ENCODE measurements around the gene ARIH1. TPM values are rescaled to one million over a fixed set of nuclear protein-coding genes. Genes with fewer than 3 reads are reported as not detected.
"Not testable (repeated sequence)": the region's sequence is repeated elsewhere in the genome, so short reads cannot be mapped to it uniquely, and the experiment has no call there.

The ARIH1 gene, protein sequence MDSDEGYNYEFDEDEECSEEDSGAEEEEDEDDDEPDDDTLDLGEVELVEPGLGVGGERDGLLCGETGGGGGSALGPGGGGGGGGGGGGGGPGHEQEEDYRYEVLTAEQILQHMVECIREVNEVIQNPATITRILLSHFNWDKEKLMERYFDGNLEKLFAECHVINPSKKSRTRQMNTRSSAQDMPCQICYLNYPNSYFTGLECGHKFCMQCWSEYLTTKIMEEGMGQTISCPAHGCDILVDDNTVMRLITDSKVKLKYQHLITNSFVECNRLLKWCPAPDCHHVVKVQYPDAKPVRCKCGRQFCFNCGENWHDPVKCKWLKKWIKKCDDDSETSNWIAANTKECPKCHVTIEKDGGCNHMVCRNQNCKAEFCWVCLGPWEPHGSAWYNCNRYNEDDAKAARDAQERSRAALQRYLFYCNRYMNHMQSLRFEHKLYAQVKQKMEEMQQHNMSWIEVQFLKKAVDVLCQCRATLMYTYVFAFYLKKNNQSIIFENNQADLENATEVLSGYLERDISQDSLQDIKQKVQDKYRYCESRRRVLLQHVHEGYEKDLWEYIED
- 171 and 202 TPM in 2 replicates for total RNA-seq
- long read RNA-seq, full-length matches to known transcripts, result 6 of 16 reads
- long read RNA-seq, partial matches to known transcripts, result 2 of 16 reads
- long read RNA-seq, other reads (novel, unspliced or antisense), result 8 of 16 reads

DNA sequence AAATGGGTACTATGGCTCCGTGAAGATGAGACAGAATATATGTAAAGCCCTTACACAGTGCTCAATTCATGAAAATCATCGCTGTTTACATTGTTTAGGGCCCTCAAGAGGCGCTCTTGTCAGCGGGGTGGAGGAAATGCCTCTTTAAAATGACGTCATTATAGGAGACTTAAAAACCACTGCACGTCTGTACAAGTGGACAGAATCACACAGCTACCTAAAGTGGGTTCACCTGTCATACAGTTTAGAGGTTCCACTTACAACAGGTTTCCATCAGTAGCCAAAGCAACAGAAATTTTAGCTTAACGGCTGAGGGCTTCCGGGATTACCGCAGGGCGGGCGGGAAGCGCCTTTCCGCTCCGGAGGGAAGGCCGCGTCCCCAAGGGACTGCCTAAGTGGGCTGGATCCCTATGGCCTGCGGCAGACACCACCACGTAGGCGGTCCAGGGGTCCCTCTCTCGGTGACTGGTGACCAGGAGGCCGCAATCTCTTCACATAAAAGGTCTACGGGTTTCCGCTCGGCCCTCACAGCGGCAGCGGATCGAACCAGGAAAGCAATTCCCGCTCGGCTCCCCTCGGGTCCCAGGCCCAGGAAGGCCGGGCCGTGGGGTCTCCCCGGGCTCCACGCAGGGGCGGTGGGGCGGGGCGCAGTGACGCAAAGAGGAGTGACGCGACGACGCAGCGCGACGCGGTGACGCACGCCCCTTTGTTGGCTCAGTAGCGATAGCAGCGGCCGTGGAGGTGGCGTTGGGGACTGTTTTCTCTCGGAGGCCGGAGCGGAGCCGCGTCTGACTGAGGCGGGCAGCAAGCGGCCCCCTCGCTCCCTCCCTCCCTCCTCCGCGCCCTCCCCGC is at the start of gene ARIH1:
ARIH1 (plus strand) TSS at position 717 of the 852 bp plus-strand sequence. CDS start 310 bp downstream, outside the sequence.
- peak within 1 kb of the TSS; percentile 94 for H3K4me3 Mint-ChIP-seq (ENCODE audit: low read depth)
- H3K4me1 Mint-ChIP-seq (ENCODE audit: low read depth), result peaks cover 22% of the 10 kb centered on the region
- TF ChIP-seq, protein P1, sequence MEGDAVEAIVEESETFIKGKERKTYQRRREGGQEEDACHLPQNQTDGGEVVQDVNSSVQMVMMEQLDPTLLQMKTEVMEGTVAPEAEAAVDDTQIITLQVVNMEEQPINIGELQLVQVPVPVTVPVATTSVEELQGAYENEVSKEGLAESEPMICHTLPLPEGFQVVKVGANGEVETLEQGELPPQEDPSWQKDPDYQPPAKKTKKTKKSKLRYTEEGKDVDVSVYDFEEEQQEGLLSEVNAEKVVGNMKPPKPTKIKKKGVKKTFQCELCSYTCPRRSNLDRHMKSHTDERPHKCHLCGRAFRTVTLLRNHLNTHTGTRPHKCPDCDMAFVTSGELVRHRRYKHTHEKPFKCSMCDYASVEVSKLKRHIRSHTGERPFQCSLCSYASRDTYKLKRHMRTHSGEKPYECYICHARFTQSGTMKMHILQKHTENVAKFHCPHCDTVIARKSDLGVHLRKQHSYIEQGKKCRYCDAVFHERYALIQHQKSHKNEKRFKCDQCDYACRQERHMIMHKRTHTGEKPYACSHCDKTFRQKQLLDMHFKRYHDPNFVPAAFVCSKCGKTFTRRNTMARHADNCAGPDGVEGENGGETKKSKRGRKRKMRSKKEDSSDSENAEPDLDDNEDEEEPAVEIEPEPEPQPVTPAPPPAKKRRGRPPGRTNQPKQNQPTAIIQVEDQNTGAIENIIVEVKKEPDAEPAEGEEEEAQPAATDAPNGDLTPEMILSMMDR (IDR thresholded peaks at IDR 0.05; ENCODE audit: unreplicated experiment), result peak; percentile 33
- H3K9me3 Mint-ChIP-seq (ENCODE audit: low read depth), result no peaks in the 10 kb centered on the region
- no peaks in the 10 kb centered on the region for H3K27me3 Mint-ChIP-seq
- DNase-seq (ENCODE audit: low spot score, unreplicated experiment), result peak; percentile 96
- peaks cover 14% of the 10 kb centered on the region for H3K36me3 Mint-ChIP-seq (ENCODE audit: insufficient read depth)
- peak within 1 kb of the TSS; percentile 100 for H3K27ac Mint-ChIP-seq

DNA sequence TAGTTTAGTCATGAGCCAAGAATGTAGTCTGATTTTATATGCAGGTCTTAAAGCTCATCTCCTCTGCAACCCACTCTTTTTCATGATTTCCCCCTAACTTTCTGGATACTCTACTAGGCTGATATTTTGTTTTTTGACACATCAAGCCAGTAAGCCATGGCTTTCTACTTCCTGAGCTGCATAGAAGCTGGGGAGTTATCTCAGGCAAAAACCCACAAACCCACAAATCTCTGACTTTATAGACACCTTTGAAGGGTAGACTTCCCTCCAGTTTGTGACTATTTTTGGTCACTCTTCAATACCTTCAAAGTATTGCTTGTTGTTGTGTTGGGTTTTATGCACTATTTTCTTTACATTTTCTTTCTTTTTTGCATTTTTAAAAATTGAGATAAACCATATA is 47.4 kb upstream of the ARIH1 start:
- Mint-ChIP-seq H3K36me3 (ENCODE audit: insufficient read depth) (peaks cover 2% of the 10 kb centered on the region), H3K27ac (no peak overlapping the region), H3K27me3 (peaks cover 26% of the 10 kb centered on the region), H3K9me3 (ENCODE audit: low read depth) (peaks cover 20% of the 10 kb centered on the region), H3K4me1 (ENCODE audit: low read depth) (no peaks in the 10 kb centered on the region), H3K4me3 (ENCODE audit: low read depth) (no peak overlapping the region)
- TF ChIP-seq, protein P1 (IDR thresholded peaks at IDR 0.05; ENCODE audit: unreplicated experiment), result no peak
- DNase-seq (ENCODE audit: low spot score, unreplicated experiment), result no peak

DNA sequence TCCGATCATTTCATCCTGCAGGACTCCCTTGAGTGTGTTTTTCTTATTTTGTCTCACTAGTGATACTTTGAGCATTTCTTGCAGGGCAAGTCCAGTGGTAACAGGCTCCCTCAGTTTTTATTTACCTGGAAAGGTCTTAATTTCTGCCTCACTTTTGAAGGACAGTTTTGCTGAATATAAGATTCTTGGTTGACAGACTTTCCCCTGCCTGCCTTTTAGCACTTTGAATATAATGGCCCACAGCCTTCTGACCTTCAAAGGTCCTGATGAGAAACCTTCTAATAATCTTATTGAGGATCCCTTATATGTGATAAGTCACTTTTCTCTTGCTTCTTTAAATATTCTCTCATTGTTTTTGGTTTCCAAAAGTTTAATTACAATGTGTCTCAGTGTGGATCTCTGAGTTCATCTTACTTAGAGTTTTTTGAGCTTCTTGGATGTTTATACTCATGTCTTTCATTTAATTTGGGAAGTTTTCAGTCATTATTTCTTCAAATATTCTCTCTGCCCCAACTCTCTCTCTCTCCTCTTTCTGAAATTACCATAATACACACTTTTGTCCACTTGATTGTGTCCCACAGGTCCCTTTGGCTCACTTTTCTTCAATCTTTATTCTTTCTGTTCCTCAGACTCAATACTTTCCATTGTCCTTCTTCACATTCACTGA is 36.3 kb upstream of the ARIH1 start:
- H3K9me3 Mint-ChIP-seq (ENCODE audit: low read depth), result peaks cover 15% of the 10 kb centered on the region
- H3K27me3 Mint-ChIP-seq, result peaks cover 30% of the 10 kb centered on the region
- DNase-seq (ENCODE audit: low spot score, unreplicated experiment), result no peak
- H3K4me3 Mint-ChIP-seq (ENCODE audit: low read depth), result no peak overlapping the region
- peaks cover 2% of the 10 kb centered on the region for H3K36me3 Mint-ChIP-seq (ENCODE audit: insufficient read depth)
- TF ChIP-seq, protein P1 (IDR thresholded peaks at IDR 0.05; ENCODE audit: unreplicated experiment), result no peak
- no peak overlapping the region for H3K27ac Mint-ChIP-seq
- no peaks in the 10 kb centered on the region for H3K4me1 Mint-ChIP-seq (ENCODE audit: low read depth)

DNA sequence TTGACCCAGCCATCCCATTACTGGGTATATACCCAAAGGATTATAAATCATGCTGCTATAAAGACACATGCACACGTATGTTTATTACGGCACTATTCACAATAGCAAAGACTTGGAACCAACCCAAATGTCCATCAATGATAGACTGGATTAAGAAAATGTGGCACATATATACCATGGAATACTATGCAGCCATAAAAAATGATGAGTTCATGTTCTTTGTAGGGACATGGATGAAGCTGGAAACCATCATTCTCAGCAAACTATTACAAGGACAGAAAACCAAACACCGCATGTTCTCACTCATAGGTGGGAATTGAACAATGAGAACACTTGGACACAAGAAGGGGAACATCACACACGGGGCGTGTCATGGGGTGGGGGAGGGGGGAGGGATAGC is 31.3 kb upstream of the ARIH1 start:
- not testable (repeated sequence) for H3K9me3 Mint-ChIP-seq (ENCODE audit: low read depth); H3K27ac Mint-ChIP-seq; DNase-seq (ENCODE audit: low spot score, unreplicated experiment); H3K36me3 Mint-ChIP-seq (ENCODE audit: insufficient read depth); H3K4me3 Mint-ChIP-seq (ENCODE audit: low read depth); H3K4me1 Mint-ChIP-seq (ENCODE audit: low read depth)
- H3K27me3 Mint-ChIP-seq, result peaks cover 20% of the 10 kb centered on the region

DNA sequence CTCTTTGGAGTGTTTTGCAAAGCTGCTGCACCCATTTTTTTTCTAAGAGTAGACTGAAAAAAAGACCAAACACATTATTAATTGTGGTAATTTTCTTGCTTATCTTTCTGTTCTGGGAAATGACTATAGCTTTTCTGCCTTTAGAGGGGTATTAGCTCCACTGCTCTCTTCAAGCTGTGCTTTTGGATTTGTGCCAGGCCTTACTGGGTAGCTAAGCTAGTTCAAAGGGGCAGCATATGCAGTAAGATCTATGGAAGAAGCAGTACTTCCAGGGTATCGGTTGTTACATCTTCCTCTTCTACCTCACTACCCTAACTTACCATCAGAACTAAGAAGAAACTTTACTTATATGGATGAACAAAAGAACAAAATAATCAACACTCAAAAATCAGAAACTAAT is 28.7 kb upstream of the ARIH1 start:
- Mint-ChIP-seq H3K27me3 (peaks cover 28% of the 10 kb centered on the region), H3K4me1 (ENCODE audit: low read depth) (no peaks in the 10 kb centered on the region), H3K36me3 (ENCODE audit: insufficient read depth) (no peaks in the 10 kb centered on the region), H3K4me3 (ENCODE audit: low read depth) (no peak overlapping the region), H3K27ac (no peak overlapping the region), H3K9me3 (ENCODE audit: low read depth) (no peaks in the 10 kb centered on the region)
- TF ChIP-seq, protein P1 (IDR thresholded peaks at IDR 0.05; ENCODE audit: unreplicated experiment), result no peak
- DNase-seq (ENCODE audit: low spot score, unreplicated experiment), result no peak

Measured in progenitor cell of endocrine pancreas (in vitro differentiated cells).